ENCODE results near the gene ATR.

GRCh38 chr3:142580061-142580423, 1.5 kb upstream of the ATR start:
- TF ChIP-seq, protein P1, sequence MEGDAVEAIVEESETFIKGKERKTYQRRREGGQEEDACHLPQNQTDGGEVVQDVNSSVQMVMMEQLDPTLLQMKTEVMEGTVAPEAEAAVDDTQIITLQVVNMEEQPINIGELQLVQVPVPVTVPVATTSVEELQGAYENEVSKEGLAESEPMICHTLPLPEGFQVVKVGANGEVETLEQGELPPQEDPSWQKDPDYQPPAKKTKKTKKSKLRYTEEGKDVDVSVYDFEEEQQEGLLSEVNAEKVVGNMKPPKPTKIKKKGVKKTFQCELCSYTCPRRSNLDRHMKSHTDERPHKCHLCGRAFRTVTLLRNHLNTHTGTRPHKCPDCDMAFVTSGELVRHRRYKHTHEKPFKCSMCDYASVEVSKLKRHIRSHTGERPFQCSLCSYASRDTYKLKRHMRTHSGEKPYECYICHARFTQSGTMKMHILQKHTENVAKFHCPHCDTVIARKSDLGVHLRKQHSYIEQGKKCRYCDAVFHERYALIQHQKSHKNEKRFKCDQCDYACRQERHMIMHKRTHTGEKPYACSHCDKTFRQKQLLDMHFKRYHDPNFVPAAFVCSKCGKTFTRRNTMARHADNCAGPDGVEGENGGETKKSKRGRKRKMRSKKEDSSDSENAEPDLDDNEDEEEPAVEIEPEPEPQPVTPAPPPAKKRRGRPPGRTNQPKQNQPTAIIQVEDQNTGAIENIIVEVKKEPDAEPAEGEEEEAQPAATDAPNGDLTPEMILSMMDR (IDR thresholded peaks at IDR 0.05): no peak
- TF ChIP-seq POLR2AphosphoS5 (IDR thresholded peaks at IDR 0.05) (no peak), EP300 (IDR thresholded peaks at IDR 0.05) (no peak), POLR2A (IDR thresholded peaks at IDR 0.05) (no peak)
